Measurements from ENCODE around the gene CALCOCO1.
"Not testable (repeated sequence)": the region's sequence is repeated elsewhere in the genome, so short reads cannot be mapped to it uniquely, and the experiment has no call there.

Gene CALCOCO1

DNA sequence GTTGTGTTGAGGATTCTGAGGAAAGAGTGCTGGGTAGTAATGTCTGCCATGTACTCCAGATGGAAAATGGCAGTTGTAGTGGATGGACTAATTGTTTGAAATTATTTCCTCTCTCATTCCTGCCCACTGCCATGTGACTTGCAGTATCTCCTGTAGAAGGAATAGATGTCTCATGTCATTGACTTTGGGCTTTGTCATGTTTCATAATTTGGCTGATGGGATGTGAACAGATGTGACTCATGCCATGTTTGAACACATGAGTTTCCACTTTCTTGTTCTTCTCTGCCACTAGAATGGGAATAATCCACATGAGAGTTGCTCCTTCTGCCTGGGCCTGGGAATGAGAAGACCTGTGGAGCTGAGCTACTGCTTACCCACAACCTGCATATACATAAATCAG is 2.4 kb upstream of the CALCOCO1 start:
- DNase-seq: no peak

DNA sequence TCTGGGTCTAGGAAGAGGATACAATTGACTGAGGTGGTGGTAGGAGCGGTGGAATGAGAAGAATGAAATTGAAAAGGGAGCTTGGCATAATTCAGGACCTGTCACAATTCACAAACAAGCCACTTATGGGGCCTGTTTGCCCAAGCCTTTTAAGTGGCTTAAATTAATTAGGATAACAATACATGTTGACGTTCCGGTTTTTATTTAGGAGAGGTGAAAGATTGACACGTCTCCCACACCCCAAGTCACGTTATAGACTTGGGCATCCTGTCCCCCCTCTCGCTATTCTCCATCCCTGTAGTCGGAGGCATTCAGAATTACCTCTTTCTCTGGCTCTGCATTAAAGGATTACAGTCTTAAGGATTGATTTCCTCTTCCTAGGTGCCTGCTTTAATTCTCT is 954 bp upstream of the CALCOCO1 start:
- no peak for DNase-seq

DNA sequence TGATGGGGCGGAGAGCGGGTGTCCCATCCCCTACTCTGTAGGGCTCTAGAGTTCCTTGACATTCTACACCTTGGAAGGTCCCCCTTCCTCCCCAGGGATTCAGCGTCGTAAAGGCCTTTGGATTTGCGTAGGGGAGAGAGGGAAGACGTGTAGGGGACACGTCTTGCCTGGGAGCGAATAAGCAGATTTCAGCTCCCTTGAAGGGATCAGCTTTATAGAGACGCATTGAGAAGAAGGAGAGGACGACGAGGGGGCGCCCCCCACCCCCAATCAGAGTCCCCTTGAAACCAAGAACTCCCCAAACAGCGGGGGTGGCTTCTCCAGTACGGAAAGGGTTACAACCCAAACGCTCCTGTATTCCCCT is 324 bp downstream of the CALCOCO1 start:
- no peak for DNase-seq

DNA sequence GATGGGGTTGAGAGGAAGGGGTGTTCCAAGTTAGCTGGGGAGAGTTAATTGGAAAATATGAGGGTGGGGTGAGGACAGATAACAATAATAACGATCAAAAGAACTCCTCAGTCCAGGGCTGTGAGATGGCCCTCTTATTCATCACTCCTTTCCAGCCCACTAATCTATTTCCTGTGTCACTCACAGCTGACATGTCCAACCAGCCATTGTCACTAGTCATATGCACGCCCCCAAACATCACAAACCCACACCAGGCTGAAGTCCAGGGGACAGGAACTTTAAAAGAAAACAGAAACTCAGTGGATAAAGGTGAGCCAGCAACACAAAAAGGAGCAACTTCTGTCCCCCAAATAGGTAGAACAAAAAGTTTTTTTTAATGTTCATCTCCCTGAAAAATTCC is 911 bp downstream of the CALCOCO1 start:
- DNase-seq: peak; percentile 12

DNA sequence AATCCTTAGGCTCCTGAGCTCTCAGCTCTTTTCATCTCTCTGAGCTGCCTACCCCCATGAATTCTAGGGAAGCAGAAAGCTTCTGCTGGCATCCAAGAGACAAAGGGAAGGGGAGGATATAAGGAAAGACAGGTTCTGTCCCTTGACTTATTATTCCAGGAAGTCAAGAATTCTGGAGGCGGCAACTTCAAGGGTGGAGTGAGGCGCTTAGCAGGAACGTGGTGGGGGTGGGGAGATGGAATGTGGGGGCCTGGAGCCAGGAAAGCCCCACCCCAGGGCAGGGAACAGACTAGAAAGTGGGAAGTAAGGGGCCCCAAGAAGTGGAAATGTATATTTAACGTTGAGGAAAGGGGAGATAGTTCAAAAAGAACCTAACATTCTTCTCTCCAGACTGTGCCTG is 1.4 kb downstream of the CALCOCO1 start:
- DNase-seq: no peak

DNA sequence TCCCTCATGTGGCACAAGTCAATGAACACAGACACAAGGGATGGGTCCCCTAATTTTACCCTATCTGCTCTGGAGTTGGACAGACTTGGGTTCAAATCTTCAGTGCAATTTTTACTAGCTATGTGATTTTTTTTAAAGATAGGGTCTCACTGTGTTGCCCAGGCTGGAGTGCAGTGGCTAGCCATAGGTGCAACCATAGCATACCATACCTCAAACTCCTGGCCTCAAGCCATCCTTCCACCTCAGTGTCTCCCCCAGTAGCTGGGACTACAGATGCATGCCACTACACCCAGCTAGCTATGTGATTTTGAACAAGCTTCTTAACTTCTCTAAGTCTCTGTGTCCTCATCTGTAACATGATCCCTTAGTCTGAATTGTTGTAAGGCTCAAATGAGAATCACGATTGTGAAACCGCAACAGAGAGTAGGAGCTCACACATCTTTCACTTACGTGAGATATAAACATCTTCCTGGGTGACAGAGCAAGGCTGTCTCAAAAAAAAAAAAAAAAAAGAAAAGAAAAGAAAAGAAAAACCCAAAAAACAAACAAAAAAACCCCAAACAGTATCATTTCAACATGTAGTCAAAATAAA is 4.7 kb downstream of the CALCOCO1 start:
- no peak for DNase-seq

DNA sequence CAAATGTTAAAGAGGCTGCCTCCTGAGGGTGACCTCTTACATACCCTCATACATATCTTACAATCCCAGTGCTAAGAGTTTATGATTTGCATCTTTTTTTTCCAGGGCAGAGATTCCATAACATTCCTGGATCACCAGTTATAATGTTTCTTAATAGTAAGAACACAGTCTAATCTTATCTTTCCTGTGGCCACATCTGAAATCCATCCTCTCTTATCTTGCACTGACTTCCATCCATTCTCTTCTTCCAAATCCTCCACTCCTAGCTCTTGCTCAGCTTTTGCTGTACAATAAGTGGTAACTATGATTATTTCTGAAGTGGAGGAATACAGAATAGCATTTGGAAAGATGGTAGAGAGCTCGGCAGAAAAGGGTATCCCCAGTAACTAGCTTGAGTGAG is 6.3 kb downstream of the CALCOCO1 start:
- DNase-seq: no peak

DNA sequence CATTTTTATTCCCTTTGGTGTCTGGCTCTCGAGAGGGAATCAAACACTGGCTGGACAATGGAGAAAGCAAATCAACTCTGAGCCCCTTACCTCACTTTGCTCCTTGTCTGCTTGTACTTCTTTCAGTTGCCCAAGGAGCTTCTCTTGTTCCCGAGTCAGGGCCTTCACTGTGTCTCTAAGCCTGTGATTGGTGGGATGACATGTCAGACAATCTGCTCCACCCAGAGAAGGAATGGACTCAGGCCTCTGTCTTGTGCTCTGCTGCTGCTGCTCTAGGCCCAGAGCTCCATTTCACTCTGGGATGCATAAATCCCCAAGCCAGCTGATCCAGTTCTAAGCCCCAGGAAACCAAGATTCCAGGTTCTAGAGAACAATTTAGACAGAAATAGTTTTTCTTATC is 7.6 kb downstream of the CALCOCO1 start:
- no peak for DNase-seq

DNA sequence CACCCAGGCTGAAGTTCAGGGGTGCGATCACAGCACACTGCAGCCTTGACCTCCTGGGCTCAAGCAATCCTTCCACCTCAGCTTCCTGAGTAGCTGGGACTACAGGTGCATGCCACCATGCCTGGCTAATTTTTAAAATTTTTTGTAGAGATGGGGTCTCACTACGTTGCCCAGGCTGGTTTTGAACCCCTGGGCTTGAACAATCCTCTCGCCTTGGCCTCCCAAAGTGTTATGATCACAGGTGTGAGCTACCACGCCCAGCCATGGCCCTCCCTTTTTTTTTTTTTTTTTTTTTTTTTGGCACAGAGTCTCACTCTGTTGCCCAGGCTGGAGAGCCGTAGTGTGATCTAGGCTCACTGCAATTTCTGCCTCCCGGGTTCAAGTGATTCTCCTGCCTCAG is 8.7 kb downstream of the CALCOCO1 start:
- not testable (repeated sequence) for DNase-seq

DNA sequence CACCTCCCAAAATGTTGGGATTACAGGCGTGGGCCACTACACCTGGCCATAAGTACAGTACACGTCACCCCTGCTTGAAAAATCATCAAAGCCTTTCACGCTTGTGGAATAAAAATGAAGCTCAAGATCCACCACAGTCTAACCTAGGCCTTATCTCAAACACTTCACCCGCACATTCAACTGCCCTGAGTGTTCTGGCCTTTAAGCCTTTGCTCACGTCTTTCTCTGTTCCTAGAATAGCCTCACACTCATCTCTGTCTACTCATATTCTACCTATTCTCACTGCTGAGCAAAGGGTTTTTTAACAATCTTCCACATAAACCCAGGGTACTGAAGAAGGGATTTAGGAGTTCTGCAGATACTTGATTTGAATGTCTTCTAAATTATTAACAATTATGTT is 9.9 kb downstream of the CALCOCO1 start:
- no peak for DNase-seq

DNA sequence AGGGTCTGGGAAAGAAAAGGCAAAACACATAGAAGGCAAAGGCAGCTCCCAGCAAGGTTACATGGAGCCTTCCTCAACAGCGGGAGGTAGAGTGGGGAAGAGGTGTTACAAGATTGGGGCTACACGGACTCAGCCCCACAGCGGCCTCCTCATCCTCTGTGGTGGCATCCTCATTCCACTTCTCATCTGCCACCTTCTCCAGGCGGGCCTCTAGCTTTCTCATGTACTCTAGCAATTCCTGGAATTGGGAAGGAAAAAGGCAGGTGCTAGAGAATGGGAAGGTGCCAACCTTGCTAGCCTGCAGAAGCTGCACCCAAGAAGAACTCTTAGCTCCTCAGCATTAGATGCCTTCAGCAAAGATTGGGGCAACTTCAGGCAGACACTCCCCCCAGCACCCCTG is 13.2 kb downstream of the CALCOCO1 start:
- no peak for DNase-seq

DNA sequence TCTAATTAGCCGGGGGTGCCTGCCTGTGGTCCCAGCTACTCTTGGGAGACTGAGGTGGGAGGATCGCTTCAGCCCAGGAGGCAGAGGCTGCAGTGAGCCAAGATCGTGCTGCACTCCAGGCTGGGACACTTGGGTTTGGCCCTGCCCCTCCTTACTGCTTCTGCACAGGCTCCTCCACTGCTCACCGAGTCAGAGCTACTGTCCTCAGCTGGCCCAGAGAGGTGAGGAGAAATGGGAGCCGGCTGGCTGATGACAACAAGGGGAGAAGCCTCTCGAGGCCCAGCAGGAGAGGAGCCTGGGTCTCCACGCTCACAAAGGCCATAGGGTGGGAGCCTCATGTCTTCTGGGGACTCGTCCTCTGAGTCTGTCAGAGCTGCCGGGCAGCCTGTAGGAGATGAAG is 13.7 kb downstream of the CALCOCO1 start:
- DNase-seq: no peak

DNA sequence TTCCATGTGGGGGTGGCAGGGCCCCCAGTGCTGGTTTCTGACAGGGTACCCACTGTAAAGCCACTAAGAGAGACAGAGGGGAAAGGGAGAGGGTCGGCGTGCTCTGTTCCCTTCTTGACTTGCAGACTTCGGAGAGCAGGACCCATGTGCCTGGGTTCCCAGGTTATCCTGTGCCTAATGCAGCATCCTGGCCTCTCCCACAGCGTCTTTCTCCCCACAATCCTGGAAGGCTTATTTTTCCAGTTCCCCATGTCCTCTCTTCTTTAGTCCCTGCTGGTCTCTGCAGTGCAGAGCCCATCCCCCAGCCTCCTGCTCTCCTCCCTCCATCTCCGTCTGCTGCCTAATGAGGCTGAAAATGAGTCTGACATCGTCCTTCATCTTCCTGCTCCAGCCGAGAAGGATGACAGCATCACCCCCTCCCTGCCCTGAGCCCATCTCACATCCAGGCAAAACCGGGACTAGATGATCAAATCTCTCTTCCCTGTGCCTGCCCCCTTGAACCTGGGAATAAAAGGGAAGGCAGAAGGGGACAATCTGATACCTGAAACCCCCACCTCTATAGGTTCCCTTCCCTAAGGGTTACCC is 15.1 kb downstream of the CALCOCO1 start:
- DNase-seq: no peak

DNA sequence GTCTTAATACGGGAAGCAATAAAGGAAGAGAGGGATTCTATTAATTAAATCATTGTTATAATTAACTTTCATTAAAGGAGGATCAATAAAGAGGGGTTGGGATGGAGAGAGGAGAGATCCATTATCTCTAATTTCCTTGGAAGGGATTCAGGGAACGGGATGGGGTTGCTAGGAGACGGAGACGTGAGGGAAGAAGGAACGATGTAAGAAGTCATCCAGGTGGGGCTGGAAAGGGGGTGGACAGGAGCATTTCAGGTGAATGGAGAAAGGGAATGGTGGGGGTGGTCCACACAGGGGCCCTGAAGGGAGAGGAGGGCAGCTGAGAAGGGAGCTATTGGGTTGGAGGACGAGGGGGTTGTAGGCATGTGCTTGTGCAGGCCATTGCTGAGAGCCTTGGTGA is 17.2 kb downstream of the CALCOCO1 start:
- no peak for DNase-seq

DNA sequence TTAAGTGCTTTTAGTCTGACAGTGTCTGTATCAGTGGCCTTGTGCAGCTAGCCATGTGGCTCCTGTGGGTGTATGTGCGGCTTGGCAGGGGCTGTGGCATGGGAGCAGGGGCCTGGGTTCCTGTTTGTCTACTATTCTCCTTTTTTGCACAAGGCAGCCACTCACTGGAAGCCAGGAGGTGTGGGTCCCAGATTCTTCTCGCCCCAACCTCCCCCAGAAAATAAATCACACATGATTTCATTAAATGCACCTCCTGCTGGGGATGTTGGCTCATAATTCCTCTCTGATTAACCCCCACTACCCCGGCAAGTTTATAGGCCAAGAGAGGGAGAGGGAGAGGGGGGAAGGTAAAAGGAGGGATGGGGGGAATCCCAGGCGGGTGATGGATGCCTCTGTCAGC is 17.6 kb downstream of the CALCOCO1 start:
- no peak for DNase-seq

DNA sequence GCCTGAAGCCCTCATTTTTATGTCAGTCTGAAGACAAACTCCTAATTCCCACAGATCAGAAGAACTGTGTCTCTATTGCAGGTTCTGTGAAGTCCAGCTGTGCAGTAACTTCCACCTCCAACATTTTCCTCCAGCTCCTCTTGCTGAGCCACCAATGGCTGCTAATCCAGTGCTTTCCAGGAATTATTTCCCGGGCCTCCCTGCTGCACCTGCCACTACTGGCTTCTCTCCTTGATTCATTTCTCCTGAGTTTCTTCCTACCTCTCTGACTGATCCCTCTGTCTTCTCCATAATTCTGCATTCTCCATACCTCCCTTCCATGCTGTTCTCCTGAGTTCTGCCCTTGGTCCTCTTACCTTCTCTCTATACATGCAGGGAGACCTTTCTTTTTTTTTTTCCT is 21.2 kb downstream of the CALCOCO1 start:
- DNase-seq: no peak

DNA sequence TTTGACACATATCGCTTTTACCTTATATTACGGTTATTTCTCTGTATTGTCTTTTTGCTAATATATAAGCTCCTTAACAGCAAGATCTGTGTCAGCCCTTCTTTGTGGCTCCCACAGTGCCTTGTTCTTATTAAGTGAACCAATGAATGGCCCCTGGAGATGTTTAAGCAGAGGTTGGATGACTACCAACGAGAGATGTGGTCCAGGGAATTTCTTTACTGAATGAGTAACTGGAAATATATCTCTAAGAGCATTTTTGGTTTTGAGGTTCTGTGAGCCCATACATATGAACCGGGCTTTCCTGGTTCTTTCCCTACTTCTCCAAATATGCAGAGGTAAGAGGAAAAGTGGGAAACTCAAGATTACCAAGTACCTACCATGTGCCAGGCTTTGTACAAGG is 23.5 kb downstream of the CALCOCO1 start:
- no peak for DNase-seq

DNA sequence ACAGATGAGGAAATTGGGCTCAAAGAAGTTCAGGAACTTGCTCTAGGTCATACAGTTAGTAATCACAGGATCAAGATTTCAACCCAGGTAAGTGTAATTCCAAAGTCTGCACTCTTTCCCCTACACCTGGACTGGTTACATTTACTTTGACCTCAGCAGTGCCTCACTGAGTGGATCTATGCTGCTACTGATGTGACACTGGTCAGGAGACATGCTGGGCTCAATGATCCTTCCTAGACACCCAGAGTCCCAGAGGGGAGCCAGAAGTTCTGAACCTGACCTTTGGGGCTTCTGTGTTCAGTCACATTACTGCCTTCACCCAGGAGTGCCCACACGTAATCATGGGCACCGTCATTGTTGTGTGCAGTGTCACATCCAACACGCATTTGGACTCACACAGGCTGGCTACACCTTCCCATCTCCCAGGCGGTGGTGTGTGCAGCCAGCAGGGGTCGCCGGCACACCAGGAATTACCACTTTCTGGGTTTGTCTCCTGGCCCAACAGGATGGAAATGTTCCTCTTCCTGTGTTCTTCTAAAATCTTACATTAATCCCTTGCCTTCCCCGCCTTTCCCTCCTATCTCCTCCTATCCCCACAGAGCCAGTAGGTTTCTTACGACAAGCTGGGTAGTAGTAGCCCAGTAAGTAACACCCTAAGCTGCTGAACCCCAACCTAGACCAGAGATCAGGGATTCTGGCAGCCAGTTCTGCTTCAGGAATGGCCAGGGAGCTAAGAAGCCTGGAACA is 25.6 kb downstream of the CALCOCO1 start:
- peak; percentile 35 for DNase-seq

DNA sequence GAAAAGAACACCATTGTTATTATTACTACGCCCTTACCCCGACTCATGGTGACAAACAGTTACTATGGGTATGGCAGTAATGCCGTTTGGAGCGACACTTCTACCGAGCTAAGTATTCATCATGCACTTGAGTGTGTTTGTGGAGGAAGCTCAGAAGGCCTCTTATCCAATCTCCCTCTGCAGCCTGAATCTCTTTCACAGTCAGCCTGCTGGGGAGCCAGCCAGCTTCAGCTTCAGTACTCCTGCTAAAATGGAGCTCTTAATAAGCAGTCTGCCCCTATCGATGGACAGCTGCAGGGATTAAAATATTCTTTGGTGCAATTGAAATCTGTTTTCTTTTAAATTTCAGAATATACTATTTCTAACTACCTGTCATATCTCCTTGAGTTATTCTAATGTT is 26.7 kb downstream of the CALCOCO1 start:
- DNase-seq: no peak

DNA sequence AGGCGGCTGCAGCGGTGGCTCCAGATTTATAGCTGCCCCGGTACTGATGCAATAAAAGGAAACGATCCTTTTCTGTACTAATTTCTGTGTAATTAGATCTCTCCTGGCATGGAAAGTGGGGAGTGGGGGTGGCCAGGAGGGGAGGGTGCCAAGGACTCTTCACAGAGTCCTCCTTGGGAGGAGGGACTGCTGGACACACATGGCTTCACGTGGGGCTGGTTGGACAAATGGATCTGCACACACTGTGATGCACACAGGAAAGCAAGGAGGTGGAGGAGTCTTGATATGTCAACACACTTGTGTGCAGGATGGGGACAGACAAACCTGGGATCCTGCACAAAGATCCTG is 27.6 kb downstream of the CALCOCO1 start:
- DNase-seq: no peak

DNA sequence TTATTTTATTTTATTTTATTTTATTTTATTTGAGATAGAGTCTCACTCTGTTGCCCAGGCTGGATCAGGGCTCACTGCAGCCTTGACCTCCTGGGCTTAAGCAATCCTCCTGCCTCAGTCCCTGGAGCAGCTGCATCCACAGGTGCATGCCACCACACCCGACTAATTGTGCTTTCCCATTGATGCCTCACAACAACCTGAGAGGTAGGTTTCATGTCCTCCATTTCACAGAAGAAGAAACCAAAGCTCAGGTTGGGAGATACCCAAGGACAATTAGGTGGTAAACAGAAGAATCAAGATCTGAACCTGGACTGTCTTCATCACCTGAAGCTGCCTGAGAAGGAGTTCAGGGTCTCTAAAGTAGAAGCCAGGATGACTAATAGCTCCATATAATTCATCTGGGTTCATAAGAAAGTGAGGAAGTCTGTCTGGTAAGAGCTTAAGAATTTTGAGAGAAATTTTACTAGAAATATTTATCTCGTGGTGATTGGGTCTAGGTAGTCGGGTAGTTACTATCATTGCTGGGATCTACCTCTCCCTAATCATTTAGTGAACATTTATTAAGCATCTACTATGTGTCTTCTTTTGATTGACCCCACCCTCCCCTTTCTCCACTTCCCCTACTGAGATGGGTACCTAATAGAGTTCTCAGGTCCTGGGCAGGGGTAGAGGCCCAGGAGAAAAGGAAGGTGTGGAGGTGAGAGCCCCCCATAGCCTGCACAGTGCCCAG is 28.1 kb downstream of the CALCOCO1 start:
- no peak for DNase-seq

DNA sequence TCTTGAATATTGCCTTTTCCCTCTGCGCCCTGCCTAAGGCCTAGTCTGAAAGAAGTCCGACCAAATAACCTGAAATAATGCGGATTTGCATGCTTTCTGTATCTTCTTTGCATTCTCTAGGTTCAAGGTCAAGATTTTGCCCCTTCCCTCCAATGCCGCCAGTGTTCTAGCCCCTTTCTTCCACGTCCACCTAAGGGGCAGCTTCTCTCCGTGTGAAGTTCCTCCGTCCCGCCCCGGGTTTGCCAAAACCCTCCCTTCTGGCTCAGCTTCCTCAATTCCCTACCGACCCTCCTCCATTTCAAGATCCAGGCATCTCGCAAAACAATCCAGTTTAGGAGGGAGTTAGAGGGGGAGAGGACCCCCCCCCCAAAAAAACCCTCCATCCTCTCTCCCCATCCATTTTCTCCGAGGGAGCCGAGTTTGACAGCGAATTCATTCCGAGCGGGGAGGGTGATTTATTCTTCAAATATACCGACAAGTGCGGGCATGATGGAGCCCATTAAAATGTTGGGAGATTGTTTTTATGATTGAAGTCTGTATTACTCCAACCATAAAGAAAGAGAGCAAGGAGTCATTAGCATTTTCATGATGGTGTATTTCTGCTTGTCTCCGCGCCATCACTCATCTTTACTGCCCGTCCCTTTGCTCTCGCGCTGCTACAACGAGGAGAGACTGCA is 30.5 kb downstream of the CALCOCO1 start:
- no peak for DNase-seq

DNA sequence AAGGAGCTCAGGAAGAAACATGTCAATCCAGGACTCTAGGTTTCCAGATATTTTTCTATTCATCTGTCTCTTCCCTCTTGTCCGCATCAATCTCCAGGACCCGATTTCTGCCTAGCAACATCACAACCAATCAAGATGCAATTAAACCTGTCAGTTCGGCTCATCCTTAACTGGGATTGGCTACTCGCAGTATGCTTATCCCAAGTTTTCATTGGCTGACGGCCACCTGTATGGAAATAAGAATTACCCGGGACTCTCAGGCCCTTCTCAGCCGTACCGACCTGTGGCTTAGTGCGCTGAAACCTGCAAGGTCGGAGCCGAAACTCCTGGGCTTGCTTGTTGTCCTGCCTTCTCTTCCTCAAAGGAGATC is 31.0 kb downstream of the CALCOCO1 start:
- no peak for DNase-seq

Data from MV-4-11 (cell line).